K562 (cell line): ENCODE results near the gene DNPEP. TPM values are rescaled to one million over a fixed set of nuclear protein-coding genes. Genes with fewer than 3 reads are reported as not detected.

ENCODE experiments used
- ATAC-seq: fragments of 200-7000 bp; cut with Tn5 transposase; 3 replicates; pipeline ENCODE4 v1.9.1; 2020; ENCODE audit warnings: moderate library complexity
- BruUV-seq: library from RNA; stranded (reverse); fragments of 400-500 nt; replicated peaks from 2 replicates; lab custom pipeline; 2021; lab: Mats Ljungman, UMichigan
- CTCF ChIA-PET: fragments of 300-600 bp; formaldehyde crosslinking; extraction: SDS; loops from one replicate; lab custom pipeline; 2021; ENCODE audit warnings: low intra/inter-chr PET ratio; lab: Yijun Ruan, JAX
- POLR2A ChIA-PET: fragments of 300-600, 350-650 bp; sonication (Branson Sonifier 250); formaldehyde crosslinking; extraction: SDS; loops from one replicate; lab custom pipeline; 2021; ENCODE audit warnings: antibody characterized with exemption, inconsistent platforms; lab: Yijun Ruan, JAX
- DNase-seq, 4 experiments: peaks; one replicate each; pipeline versions ENCODE4 v3.0.0 to v3.0.0-alpha.2; 2011 to 2018; ENCODE audit warnings: low spot score in 3 of 4, mixed read lengths in 3 of 4; ENCODE audit errors: extremely low read depth in 1 of 4
- FAIRE-seq: peaks from 2 replicates; lab custom pipeline; 2011; peaks lifted over from hg19 to GRCh38; lab: Jason Lieb, UNC
- H2AFZ ChIP-seq: 2 replicates; pipeline ENCODE4 v1.6.0; 2011; ENCODE audit warnings: low read depth, low read length, control low read depth, inconsistent platforms
- H3K27ac ChIP-seq: fragments of 200-600 bp; 3 replicates; pipeline ENCODE4 v1.8.0; 2011; ENCODE audit warnings: low read depth, mild to moderate bottlenecking, control low read depth, inconsistent platforms, low read length, moderate library complexity, mixed read lengths; ENCODE audit errors: extremely low read depth
- H3K27me3 ChIP-seq, 2 experiments: fragments of 300-600 bp in 1 of 2; 2 replicates in 1 of 2; 3 replicates in 1 of 2; pipeline versions ENCODE4 v1.6.0 to v1.8.0; 2011; ENCODE audit warnings: inconsistent platforms in 2 of 2, low read length in 2 of 2, mild to moderate bottlenecking in 1 of 2, mixed read lengths in 1 of 2, moderate library complexity in 1 of 2; ENCODE audit not compliant: control insufficient read depth in 2 of 2, insufficient read depth in 2 of 2
- H3K36me3 ChIP-seq: fragments of 300-600 bp; 3 replicates; pipeline ENCODE4 v1.8.0; 2011; ENCODE audit warnings: mild to moderate bottlenecking, low read length, inconsistent platforms; ENCODE audit not compliant: control insufficient read depth, insufficient read depth
- H3K4me1 ChIP-seq, 2 experiments: fragments of 200-600 bp in 1 of 2; replicated peaks in 1 of 2; 2 replicates in 1 of 2; 3 replicates in 1 of 2; pipeline versions ENCODE4 v1.5.1 to v1.8.0; 2011; ENCODE audit warnings: inconsistent platforms in 2 of 2, low read length in 2 of 2, mild to moderate bottlenecking in 1 of 2, mixed read lengths in 1 of 2, moderate library complexity in 1 of 2; ENCODE audit not compliant: control insufficient read depth in 2 of 2, insufficient read depth in 2 of 2
- H3K4me2 ChIP-seq: 2 replicates; pipeline ENCODE4 v1.6.1; 2011; ENCODE audit warnings: low read length, control low read depth, inconsistent platforms, mixed read lengths; ENCODE audit not compliant: insufficient read depth
- H3K4me3 ChIP-seq: fragments of 200-600 bp; sonication (generic), shearing (Covaris generic); 2 replicates; pipeline ENCODE4 v1.5.1; 2016; ENCODE audit warnings: control low read depth, inconsistent platforms
- H3K79me2 ChIP-seq: fragments of 200-600 bp; 3 replicates; pipeline ENCODE4 v1.8.0; 2011; ENCODE audit warnings: low read length, inconsistent platforms; ENCODE audit not compliant: control insufficient read depth, insufficient read depth
- H3K9ac ChIP-seq, 2 experiments: 2 replicates each; pipeline versions ENCODE4 v1.6.0 to v1.6.1; 2011; ENCODE audit warnings: low read depth in 2 of 2, low read length in 2 of 2, control low read depth in 1 of 2, inconsistent platforms in 1 of 2, mild to moderate bottlenecking in 1 of 2, mixed read lengths in 1 of 2; ENCODE audit not compliant: insufficient read depth in 1 of 2
- H3K9me1 ChIP-seq: one replicate; pipeline ENCODE4 v1.6.0; 2011; ENCODE audit warnings: inconsistent platforms, mild to moderate bottlenecking, low read length, moderate library complexity; ENCODE audit not compliant: control insufficient read depth, insufficient read depth
- H3K9me3 ChIP-seq: replicated peaks from 2 replicates; pipeline ENCODE4 v1.5.1; 2011; ENCODE audit warnings: low read depth, low read length, inconsistent platforms; ENCODE audit not compliant: control insufficient read depth, insufficient read depth
- H4K20me1 ChIP-seq: replicated peaks from 2 replicates; pipeline ENCODE4 v1.6.1; 2011; ENCODE audit warnings: low read length, inconsistent platforms, mixed read lengths; ENCODE audit not compliant: control insufficient read depth, insufficient read depth
- DDX20 ChIP-seq: fragments of 450-650 bp; IDR thresholded peaks from 2 replicates; pipeline ENCODE4 v1.6.1; 2016; ENCODE audit warnings: missing genetic modification characterization, low read depth, mild to moderate bottlenecking, missing compliant biosample characterization, moderate library complexity
- PCBP2 ChIP-seq: fragments of 200-400 bp; formaldehyde crosslinking; IDR thresholded peaks from 2 replicates; pipeline ENCODE4 v1.6.1; 2018; ENCODE audit warnings: low read length, low read depth, mild to moderate bottlenecking, moderate library complexity; ENCODE audit not compliant: poor library complexity, severe bottlenecking
- SAFB2 ChIP-seq: fragments of 200-400 bp; formaldehyde crosslinking; IDR thresholded peaks from 2 replicates; pipeline ENCODE4 v1.6.1; 2018; ENCODE audit warnings: borderline replicate concordance, low read length, low read depth, moderate library complexity; ENCODE audit not compliant: severe bottlenecking
- ZNF57 ChIP-seq: fragments of 450-650 bp; formaldehyde crosslinking; IDR thresholded peaks from 2 replicates; pipeline ENCODE4 v1.4.0; 2020; ENCODE audit warnings: mild to moderate bottlenecking, moderate library complexity
- ZNF830 ChIP-seq: fragments of 250-450 bp; sonication (Bioruptor Pico); IDR thresholded peaks from 2 replicates; pipeline ENCODE4 v1.5.0; 2021; ENCODE audit warnings: mild to moderate bottlenecking
- WGBS: fragments of 100-300 bp; shearing (Covaris generic); methylation state at CpG from one replicate; pipeline ENCODE4 v1.1.6; 2016; ENCODE audit warnings: low coverage, mixed read lengths; ENCODE audit not compliant: insufficient coverage; ENCODE audit errors: missing lambda C conversion rate; 5-methylcytosine and 5-hydroxymethylcytosine counted together
- in situ Hi-C: fragments of 300-500 bp; cut with MboI; formaldehyde crosslinking; loops from 4 replicates; pipeline ENCODE4 v1.15.0; 2018; ENCODE audit warnings: inconsistent platforms, mixed read lengths
- intact Hi-C: fragments of 100-400 bp; cut with micrococcal nuclease; formaldehyde crosslinking; loops from 2 replicates; pipeline ENCODE4 v1.14.2; 2022
- polyA plus RNA-seq, 8 experiments: library from polyadenylated mRNA; depleted of rRNA in 4 of 8; stranded (reverse) in 5 of 8; unstranded in 3 of 8; fragments of >200 nt; fragmentation: Nextera tagmentation in 2 of 8; fragmentation: Illumina TruSeq in 1 of 8; extraction: Ambion mirVana in 2 of 8; extraction: Trizol in 1 of 8; gene quantifications; 2 replicates each; pipeline versions ENCODE4 v1.2.1 to v1.2.3, GENCODE V29; 2011 to 2014; ENCODE audit warnings: inconsistent platforms in 1 of 8, missing spikeins in 1 of 8
- total RNA-seq, 7 experiments: library from RNA; depleted of rRNA in 6 of 7; stranded (reverse); fragments of >200 nt in 6 of 7; fragmentation: Illumina TruSeq in 2 of 7; extraction: Trizol in 2 of 7; gene quantifications; 2 replicates each; pipeline versions ENCODE4 v1.2.1 to v1.2.3, GENCODE V29; 2011 to 2021; ENCODE audit warnings: low replicate concordance in 1 of 7
- TF ChIP-seq, protein P1 (sequence below): fragments of 150-350 bp; conservative IDR thresholded peaks from 2 replicates; pipeline ENCODE4 v1.6.1; 2014; ENCODE audit warnings: low read length

The DNPEP gene
- total and polyA plus RNA-seq, 9 of the 15 experiments (the other 6 are each of a cell fraction or from before 2014, with no cell fraction given), result 34.6 to 71.4 (median 45.5) TPM

GRCh38 chr2:219325136-219325535, 62.6 kb downstream of the DNPEP start:
- POLR2A ChIA-PET, result no interaction called here
- in situ Hi-C loops, result no loop called here

More at GRCh38 chr2:219325136-219325535, 62.6 kb downstream of the DNPEP start:
- DNase-seq (no peak), ATAC-seq (no peak), FAIRE-seq (no peak)
- no peak overlapping the region for H3K4me2 ChIP-seq
- no peaks in the 10 kb centered on the region for H3K9me1 ChIP-seq
- no peaks in the 10 kb centered on the region for H3K9me3 ChIP-seq
- H3K27ac ChIP-seq, result no peak overlapping the region
- H3K9ac ChIP-seq, result no peak overlapping the region
- H4K20me1 ChIP-seq, result no peaks in the 10 kb centered on the region
- no peak for TF ChIP-seq SAFB2
- TF ChIP-seq PCBP2, result no peak
- TF ChIP-seq, protein P1, sequence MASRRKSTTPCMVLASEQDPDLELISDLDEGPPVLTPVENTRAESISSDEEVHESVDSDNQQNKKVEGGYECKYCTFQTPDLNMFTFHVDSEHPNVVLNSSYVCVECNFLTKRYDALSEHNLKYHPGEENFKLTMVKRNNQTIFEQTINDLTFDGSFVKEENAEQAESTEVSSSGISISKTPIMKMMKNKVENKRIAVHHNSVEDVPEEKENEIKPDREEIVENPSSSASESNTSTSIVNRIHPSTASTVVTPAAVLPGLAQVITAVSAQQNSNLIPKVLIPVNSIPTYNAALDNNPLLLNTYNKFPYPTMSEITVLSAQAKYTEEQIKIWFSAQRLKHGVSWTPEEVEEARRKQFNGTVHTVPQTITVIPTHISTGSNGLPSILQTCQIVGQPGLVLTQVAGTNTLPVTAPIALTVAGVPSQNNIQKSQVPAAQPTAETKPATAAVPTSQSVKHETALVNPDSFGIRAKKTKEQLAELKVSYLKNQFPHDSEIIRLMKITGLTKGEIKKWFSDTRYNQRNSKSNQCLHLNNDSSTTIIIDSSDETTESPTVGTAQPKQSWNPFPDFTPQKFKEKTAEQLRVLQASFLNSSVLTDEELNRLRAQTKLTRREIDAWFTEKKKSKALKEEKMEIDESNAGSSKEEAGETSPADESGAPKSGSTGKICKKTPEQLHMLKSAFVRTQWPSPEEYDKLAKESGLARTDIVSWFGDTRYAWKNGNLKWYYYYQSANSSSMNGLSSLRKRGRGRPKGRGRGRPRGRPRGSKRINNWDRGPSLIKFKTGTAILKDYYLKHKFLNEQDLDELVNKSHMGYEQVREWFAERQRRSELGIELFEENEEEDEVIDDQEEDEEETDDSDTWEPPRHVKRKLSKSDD, result no peak
- TF ChIP-seq DDX20 (tag), result no peak
- no peak for TF ChIP-seq ZNF57 (CRISPR knock-in tag)
- TF ChIP-seq ZNF830, result no peak
- no peaks in the 10 kb centered on the region for H3K4me1 ChIP-seq
- CTCF ChIA-PET, result no interaction called here
- BruUV-seq, result no TSS peak
- H3K79me2 ChIP-seq, result no peaks in the 10 kb centered on the region
- no peaks in the 10 kb centered on the region for H3K36me3 ChIP-seq
- no peak overlapping the region for H3K4me3 ChIP-seq
- intact Hi-C loops, result no loop called here
- no peak overlapping the region for H2AFZ ChIP-seq
- 0% methylated on average over 4 of the region's 4 CpGs for WGBS
- peaks cover 0 to 4% of the 10 kb centered on the region in 2 experiments; a peak in 2 of 5 replicates for H3K27me3 ChIP-seq
